CD4-positive, alpha-beta T cell treated with Interleukin-17A for 1 hour (primary cell): ENCODE results near the gene HRAS.
A peak's percentile ranks its signal among the peaks of the same experiment; 100 is the strongest.

ENCODE experiments used
- DNase-seq: peaks from one replicate; pipeline ENCODE4 v3.0.0-alpha.2; 2020

The HRAS gene

GRCh38 chr11:567011-567628 lies 31.7 kb upstream of the HRAS start:
- no peak for DNase-seq

DNA sequence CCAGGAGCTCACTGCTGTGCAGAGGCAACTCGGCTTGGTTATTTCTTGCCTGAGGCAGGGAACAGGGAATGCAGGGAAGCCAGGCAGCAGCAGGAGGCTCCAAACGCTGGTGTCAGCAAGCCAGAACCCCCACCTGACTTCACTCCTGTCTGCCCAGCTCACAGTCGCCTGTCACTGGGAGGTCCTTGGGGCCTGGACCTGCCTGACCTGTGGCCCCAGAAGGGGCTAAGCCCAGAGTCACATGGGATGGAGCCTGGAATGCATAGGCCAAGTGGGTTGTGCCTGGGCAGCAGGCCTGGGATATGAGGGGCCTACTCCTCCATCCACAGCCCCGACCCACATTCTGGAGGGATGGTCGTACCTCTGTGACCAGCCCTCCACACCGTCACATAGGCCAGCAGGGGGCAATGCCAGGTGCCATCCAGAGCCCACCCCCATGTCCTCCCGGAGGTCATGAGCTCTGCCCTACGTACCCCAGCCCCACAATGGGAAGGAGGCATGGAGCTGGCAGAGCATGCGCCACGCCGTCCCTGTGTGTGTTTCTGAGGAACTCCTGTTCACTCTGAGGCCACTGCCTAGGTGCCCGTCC lies 30.6 kb upstream of the HRAS start:
- DNase-seq: no peak

- no peak for DNase-seq
These were observed 28.6 kb upstream of the HRAS start for GRCh38 chr11:563812-564578.

DNA sequence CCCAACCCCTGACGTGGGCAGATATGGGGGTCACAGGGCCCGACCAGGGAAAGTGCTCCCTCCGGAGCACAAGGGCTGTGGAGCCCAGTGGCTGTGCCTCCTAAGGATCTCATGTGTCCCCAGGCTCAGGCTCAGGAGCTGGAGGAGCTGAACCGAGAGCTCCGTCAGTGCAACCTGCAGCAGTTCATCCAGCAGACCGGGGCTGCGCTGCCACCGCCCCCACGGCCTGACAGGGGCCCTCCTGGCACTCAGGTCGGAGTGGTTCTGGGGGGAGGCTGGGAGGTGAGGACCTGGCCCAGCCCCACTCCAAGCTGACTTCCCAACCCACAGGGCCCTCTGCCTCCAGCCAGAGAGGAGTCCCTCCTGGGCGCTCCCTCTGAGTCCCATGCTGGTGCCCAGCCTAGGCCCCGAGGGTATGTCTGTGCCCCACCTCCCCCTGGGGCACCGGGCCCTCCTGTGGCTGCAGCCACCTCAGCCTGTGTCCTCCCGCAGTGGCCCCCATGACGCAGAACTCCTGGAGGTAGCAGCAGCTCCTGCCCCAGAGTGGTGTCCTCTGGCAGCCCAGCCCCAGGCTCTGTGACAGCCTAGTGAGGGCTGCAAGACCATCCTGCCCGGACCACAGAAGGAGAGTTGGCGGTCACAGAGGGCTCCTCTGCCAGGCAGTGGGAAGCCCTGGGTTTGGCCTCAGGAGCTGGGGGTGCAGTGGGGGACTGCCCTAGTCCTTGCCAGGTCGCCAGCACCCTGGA lies 27.9 kb upstream of the HRAS start:
- DNase-seq: no peak

- DNase-seq: no peak
These were observed 26.8 kb upstream of the HRAS start for GRCh38 chr11:562046-562645.

GRCh38 chr11:561148-562003 lies 26.0 kb upstream of the HRAS start:
- peak; percentile 23 for DNase-seq

DNA sequence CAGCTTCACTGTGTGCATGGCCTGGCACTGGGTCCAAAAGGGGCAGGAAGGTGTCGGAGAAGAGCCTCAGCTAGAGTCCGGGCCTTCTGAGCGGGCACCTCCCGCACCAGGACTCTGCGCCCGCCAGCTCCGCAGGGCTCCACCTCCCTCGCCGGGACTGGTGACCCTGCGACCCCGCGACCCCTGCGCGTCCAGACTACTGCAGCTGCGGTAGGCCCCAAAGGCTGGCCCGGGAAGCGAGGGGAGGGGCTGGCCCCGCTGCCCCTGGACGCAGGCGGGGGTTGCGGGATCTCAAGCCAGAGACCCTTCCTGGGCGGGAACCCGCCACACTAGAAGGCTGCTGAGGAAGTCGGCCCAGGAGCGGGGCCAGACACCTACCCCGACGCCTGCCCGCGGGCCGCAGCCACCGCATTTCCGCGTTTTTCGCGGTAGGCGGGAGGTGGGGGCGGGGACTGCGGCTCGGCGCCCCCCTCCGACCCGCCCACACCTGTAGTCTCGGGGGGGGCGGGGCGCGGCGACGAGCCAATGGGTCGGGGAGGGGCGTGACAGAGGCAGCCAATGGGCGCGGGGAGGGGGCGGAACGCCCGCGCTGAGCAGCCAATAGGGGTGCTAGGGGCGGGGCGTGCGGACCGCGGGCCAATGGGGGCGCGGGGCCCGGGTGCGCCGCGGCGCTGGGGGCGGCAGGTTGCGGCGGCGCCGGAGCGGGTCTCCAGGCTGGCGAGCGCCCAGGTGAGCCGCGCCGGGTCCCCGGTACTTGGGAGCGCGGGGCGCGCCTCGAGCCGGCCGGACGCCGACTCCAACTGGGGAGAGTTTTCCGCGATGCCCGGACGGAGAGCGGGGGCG lies 25.1 kb upstream of the HRAS start, which contains the start of the genes LMNTD2 and RASSF7:
TSS of gene LMNTD2 (minus strand) at position 434 of the 843 bp plus-strand sequence. CDS start at position 412, 22 bp downstream.
TSS of gene RASSF7 (plus strand) at position 666 of the 843 bp plus-strand sequence. CDS start 799 bp downstream, outside the sequence.
- DNase-seq: peak; percentile 95

- DNase-seq: no peak
These were observed 24.4 kb upstream of the HRAS start for GRCh38 chr11:559712-560304.

DNA sequence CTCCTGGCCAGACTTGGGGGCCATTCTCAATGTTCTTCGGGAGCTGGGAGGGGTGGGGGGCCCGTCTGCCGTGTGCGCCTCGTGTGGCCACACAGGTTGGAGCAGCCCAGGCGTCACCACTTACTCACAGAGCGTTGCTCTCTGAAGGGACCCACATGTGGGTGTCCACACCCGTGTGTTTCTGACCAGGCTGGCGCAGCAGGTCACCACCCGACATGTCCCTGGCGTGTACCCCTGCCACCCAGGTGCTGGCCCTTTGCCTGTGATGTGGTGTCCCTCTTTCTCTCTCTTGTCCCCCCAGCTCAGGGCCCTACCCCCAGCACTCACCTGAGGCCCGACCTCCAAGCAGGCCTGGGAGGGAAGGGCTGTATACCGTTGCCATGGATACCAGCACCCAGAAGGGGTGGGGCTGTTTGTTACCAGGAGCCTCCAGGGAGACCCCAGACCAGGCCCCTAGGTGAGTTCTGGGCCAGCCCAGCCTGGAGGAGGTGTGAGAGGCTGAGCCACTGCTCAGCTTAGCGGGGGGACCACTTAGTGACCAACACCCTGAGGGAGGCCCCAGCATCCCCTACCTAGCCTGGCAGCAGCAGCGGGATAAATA lies 23.7 kb upstream of the HRAS start:
- DNase-seq: peak; percentile 28

GRCh38 chr11:558503-558902 lies 23.1 kb upstream of the HRAS start:
- no peak for DNase-seq

- DNase-seq: no peak
These were observed 22.2 kb upstream of the HRAS start for GRCh38 chr11:557328-558132.

DNA sequence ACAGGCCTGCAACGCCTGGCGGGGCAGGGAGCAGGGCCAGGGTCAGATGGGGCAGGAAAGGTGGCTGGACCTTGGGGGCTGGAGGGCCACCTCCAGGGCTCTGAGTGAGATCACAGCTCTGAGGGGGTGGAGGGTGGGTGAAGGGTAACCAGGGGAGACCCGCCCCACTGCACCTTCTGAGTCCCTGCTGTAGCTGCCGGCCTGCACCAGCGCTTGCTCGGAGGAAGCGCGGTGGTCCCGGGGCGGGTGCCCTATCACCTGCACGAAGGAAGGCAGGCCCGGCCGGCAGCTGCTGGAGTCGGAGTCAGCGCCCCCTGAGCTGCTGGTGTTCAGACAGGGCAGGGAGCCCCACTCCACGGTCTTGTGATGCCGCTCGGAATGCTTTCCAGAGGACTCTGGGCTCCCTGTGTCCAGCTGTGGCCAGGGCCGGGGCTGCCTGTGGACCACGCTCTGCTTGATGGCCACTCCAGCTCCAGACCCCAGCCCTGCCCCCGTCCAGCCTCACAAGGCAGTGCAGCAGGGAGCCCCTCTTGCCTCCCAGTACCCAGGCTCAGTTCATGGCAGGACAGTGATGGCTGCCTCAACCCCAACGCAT lies 21.4 kb upstream of the HRAS start:
- DNase-seq: no peak

DNA sequence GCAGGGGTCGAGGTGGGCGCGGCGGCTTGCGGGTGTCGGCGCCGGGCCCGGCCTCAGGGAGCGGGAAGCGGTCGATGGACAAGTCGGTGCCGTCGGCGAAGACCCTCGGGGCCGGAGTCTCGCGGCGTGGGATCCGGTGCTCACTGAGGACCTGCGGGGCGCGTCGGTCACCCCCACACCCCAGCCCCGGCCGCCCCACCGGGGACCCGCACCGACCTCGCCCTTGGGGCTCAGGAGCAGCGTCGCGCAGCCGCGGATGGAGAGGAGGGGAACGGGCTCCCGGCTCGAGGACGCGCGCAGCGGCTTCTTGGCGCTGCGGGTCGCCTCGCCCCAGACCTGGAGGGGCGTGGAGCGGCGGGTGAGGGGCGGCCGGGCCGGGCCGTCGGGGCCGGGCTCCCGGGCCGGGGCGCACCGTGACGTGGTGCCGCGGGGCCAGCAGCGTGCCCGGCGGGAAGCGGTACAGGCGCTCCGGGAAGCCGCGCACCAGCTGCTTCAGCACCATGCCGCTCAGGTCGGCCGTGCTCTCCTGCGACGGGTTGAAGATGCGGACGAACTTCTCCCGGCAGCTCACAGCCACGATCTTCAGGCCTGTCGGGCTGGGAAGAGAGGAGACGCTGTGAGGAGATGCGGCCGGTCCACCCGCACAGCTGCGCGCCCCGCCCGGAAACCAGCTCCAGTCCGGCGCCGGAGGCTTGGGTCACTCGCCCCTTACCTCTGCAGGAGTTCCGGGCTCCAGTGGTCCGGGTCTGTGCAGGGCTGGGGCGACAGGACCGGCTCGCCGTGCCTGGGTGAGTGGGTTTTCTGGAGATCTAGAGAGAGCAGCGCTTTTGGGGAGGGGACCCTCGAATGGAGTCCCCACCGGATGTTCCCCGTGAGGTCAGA lies 20.6 kb upstream of the HRAS start:
- peak; percentile 25 for DNase-seq

DNA sequence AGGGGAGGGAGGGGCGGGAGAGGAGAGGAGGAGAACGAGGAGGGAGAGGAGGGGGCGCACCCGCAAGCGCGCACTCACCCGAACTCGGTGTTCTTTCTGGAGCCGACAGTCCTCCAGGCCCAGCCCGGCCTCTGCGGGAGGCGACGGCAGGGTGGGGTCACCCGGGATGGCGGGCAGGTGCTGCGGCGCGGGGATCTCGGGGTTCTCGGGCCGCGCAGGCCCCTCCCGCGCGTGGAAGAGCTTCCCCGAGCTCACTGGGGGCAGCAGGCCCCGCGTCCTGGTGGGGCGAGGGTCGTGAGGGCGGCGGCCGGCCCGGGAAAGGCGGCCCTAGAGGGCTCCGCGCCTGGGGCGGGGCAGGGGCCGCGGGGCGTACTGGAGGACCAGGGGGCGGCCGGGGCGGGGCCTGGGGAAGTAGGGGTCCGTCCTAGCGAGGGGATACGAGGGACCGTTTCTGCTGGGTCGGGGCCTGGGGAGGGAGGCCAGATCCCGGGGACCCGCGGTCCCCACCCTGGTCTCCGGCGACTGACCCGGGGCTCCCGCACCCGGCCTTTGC lies 19.9 kb upstream of the HRAS start:
- peak; percentile 17 for DNase-seq

DNA sequence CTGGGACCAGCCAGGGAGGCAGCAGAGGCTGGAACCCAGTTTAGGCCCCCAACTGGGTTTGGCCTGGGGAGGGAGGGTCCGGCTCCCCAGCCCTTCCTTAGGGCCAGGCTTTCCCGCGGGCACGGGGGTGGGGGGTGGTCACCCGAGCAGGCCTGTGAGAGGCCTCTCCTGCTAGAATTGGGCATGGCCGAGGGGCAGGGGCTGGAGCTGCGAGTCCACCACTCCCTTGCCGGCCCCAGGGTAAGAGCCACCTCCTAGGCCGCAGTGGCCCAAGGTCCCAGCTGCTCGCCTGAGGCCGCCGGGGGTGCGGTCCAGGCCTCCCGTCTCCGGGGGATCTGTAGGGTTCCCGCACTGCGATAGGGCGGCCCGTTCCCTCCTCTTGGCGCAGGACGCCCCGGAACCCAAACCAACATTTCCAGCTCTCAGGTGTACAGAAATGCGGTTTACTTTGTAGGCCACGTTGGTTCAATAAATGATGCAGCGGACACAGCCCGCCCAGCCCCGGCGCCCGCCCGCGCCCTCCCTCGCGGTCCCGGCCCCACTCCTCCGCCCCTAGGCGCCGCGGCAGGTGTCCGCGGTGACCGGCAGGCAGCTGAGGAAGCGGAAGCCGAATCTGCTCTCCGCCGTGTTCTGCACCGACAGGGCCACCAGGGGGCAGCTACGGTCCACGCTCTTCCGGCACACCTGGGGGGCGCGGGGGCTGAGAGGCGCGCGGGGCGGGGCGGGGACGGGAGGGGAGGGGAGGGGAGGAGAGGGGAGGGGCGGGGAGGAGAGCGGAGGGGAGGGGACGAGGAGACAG lies 19.3 kb upstream of the HRAS start:
- DNase-seq: peak; percentile 83

GRCh38 chr11:553988-554340 lies 18.6 kb upstream of the HRAS start:
- DNase-seq: no peak
